K562 (cell line): ENCODE results near the gene BBLN. TPM values are rescaled to one million over a fixed set of nuclear protein-coding genes. Genes with fewer than 3 reads are reported as not detected.

ENCODE experiments used
- ATAC-seq: fragments of 200-7000 bp; cut with Tn5 transposase; 3 replicates; pipeline ENCODE4 v1.9.1; 2020; ENCODE audit warnings: moderate library complexity
- BruUV-seq: library from RNA; stranded (reverse); fragments of 400-500 nt; replicated peaks from 2 replicates; lab custom pipeline; 2021; lab: Mats Ljungman, UMichigan
- CTCF ChIA-PET: fragments of 300-600 bp; formaldehyde crosslinking; extraction: SDS; loops from one replicate; lab custom pipeline; 2021; ENCODE audit warnings: low intra/inter-chr PET ratio; lab: Yijun Ruan, JAX
- POLR2A ChIA-PET: fragments of 300-600, 350-650 bp; sonication (Branson Sonifier 250); formaldehyde crosslinking; extraction: SDS; loops from one replicate; lab custom pipeline; 2021; ENCODE audit warnings: antibody characterized with exemption, inconsistent platforms; lab: Yijun Ruan, JAX
- DNase-seq, 4 experiments: peaks; one replicate each; pipeline versions ENCODE4 v3.0.0 to v3.0.0-alpha.2; 2011 to 2018; ENCODE audit warnings: low spot score in 3 of 4, mixed read lengths in 3 of 4; ENCODE audit errors: extremely low read depth in 1 of 4
- FAIRE-seq: peaks from 2 replicates; lab custom pipeline; 2011; peaks lifted over from hg19 to GRCh38; lab: Jason Lieb, UNC
- H2AFZ ChIP-seq: 2 replicates; pipeline ENCODE4 v1.6.0; 2011; ENCODE audit warnings: low read depth, low read length, control low read depth, inconsistent platforms
- H3K27ac ChIP-seq: fragments of 200-600 bp; 3 replicates; pipeline ENCODE4 v1.8.0; 2011; ENCODE audit warnings: low read depth, mild to moderate bottlenecking, control low read depth, inconsistent platforms, low read length, moderate library complexity, mixed read lengths; ENCODE audit errors: extremely low read depth
- H3K27me3 ChIP-seq, 2 experiments: fragments of 300-600 bp in 1 of 2; 2 replicates in 1 of 2; 3 replicates in 1 of 2; pipeline versions ENCODE4 v1.6.0 to v1.8.0; 2011; ENCODE audit warnings: inconsistent platforms in 2 of 2, low read length in 2 of 2, mild to moderate bottlenecking in 1 of 2, mixed read lengths in 1 of 2, moderate library complexity in 1 of 2; ENCODE audit not compliant: control insufficient read depth in 2 of 2, insufficient read depth in 2 of 2
- H3K36me3 ChIP-seq: fragments of 300-600 bp; 3 replicates; pipeline ENCODE4 v1.8.0; 2011; ENCODE audit warnings: mild to moderate bottlenecking, low read length, inconsistent platforms; ENCODE audit not compliant: control insufficient read depth, insufficient read depth
- H3K4me1 ChIP-seq, 2 experiments: fragments of 200-600 bp in 1 of 2; replicated peaks in 1 of 2; 2 replicates in 1 of 2; 3 replicates in 1 of 2; pipeline versions ENCODE4 v1.5.1 to v1.8.0; 2011; ENCODE audit warnings: inconsistent platforms in 2 of 2, low read length in 2 of 2, mild to moderate bottlenecking in 1 of 2, mixed read lengths in 1 of 2, moderate library complexity in 1 of 2; ENCODE audit not compliant: control insufficient read depth in 2 of 2, insufficient read depth in 2 of 2
- H3K4me2 ChIP-seq: 2 replicates; pipeline ENCODE4 v1.6.1; 2011; ENCODE audit warnings: low read length, control low read depth, inconsistent platforms, mixed read lengths; ENCODE audit not compliant: insufficient read depth
- H3K4me3 ChIP-seq: fragments of 200-600 bp; sonication (generic), shearing (Covaris generic); 2 replicates; pipeline ENCODE4 v1.5.1; 2016; ENCODE audit warnings: control low read depth, inconsistent platforms
- H3K79me2 ChIP-seq: fragments of 200-600 bp; 3 replicates; pipeline ENCODE4 v1.8.0; 2011; ENCODE audit warnings: low read length, inconsistent platforms; ENCODE audit not compliant: control insufficient read depth, insufficient read depth
- H3K9ac ChIP-seq, 2 experiments: 2 replicates each; pipeline versions ENCODE4 v1.6.0 to v1.6.1; 2011; ENCODE audit warnings: low read depth in 2 of 2, low read length in 2 of 2, control low read depth in 1 of 2, inconsistent platforms in 1 of 2, mild to moderate bottlenecking in 1 of 2, mixed read lengths in 1 of 2; ENCODE audit not compliant: insufficient read depth in 1 of 2
- H3K9me1 ChIP-seq: one replicate; pipeline ENCODE4 v1.6.0; 2011; ENCODE audit warnings: inconsistent platforms, mild to moderate bottlenecking, low read length, moderate library complexity; ENCODE audit not compliant: control insufficient read depth, insufficient read depth
- H3K9me3 ChIP-seq: replicated peaks from 2 replicates; pipeline ENCODE4 v1.5.1; 2011; ENCODE audit warnings: low read depth, low read length, inconsistent platforms; ENCODE audit not compliant: control insufficient read depth, insufficient read depth
- H4K20me1 ChIP-seq: replicated peaks from 2 replicates; pipeline ENCODE4 v1.6.1; 2011; ENCODE audit warnings: low read length, inconsistent platforms, mixed read lengths; ENCODE audit not compliant: control insufficient read depth, insufficient read depth
- BCOR ChIP-seq: fragments of 450-650 bp; IDR thresholded peaks from 2 replicates; pipeline ENCODE4 v1.6.1; 2016
- GTF2B ChIP-seq: IDR thresholded peaks from 2 replicates; pipeline ENCODE4 v1.6.1; 2011; ENCODE audit not compliant: insufficient read length; ENCODE audit errors: extremely low read depth
- RBM39 ChIP-seq: fragments of 200-400 bp; formaldehyde crosslinking; optimal IDR thresholded peaks from 2 replicates; pipeline ENCODE3; 2018; ENCODE audit warnings: low read depth, low read length
- SFPQ ChIP-seq: fragments of 200-400 bp; formaldehyde crosslinking; IDR thresholded peaks from 2 replicates; pipeline ENCODE4 v1.6.1; 2017; ENCODE audit warnings: mild to moderate bottlenecking, low read depth, low read length, moderate library complexity
- SPI1 ChIP-seq: IDR thresholded peaks from 2 replicates; pipeline ENCODE4 v1.6.1; 2011; ENCODE audit warnings: low read depth, low read length, control low read depth, borderline replicate concordance
- SREBF1 ChIP-seq: fragments of 150-350 bp; IDR thresholded peaks from 2 replicates; pipeline ENCODE4 v1.6.1; 2014; ENCODE audit warnings: antibody characterized with exemption, low read depth, low read length, borderline replicate concordance
- ZSCAN29 ChIP-seq: fragments of 450-650 bp; IDR thresholded peaks from 2 replicates; pipeline ENCODE4 v1.6.1; 2017
- WGBS: fragments of 100-300 bp; shearing (Covaris generic); methylation state at CpG from one replicate; pipeline ENCODE4 v1.1.6; 2016; ENCODE audit warnings: low coverage, mixed read lengths; ENCODE audit not compliant: insufficient coverage; ENCODE audit errors: missing lambda C conversion rate; 5-methylcytosine and 5-hydroxymethylcytosine counted together
- in situ Hi-C: fragments of 300-500 bp; cut with MboI; formaldehyde crosslinking; loops from 4 replicates; pipeline ENCODE4 v1.15.0; 2018; ENCODE audit warnings: inconsistent platforms, mixed read lengths
- intact Hi-C: fragments of 100-400 bp; cut with micrococcal nuclease; formaldehyde crosslinking; loops from 2 replicates; pipeline ENCODE4 v1.14.2; 2022
- polyA plus RNA-seq, 8 experiments: library from polyadenylated mRNA; depleted of rRNA in 4 of 8; stranded (reverse) in 5 of 8; unstranded in 3 of 8; fragments of >200 nt; fragmentation: Nextera tagmentation in 2 of 8; fragmentation: Illumina TruSeq in 1 of 8; extraction: Ambion mirVana in 2 of 8; extraction: Trizol in 1 of 8; gene quantifications; 2 replicates each; pipeline versions ENCODE4 v1.2.1 to v1.2.3, GENCODE V29; 2011 to 2014; ENCODE audit warnings: inconsistent platforms in 1 of 8, missing spikeins in 1 of 8
- total RNA-seq, 7 experiments: library from RNA; depleted of rRNA in 6 of 7; stranded (reverse); fragments of >200 nt in 6 of 7; fragmentation: Illumina TruSeq in 2 of 7; extraction: Trizol in 2 of 7; gene quantifications; 2 replicates each; pipeline versions ENCODE4 v1.2.1 to v1.2.3, GENCODE V29; 2011 to 2021; ENCODE audit warnings: low replicate concordance in 1 of 7
- TF ChIP-seq, protein P1 (sequence below): sonication (generic); formaldehyde crosslinking; IDR thresholded peaks from 2 replicates; pipeline ENCODE4 v1.8.0; 2022; ENCODE audit warnings: mild to moderate bottlenecking, missing genetic modification reagents

Gene BBLN
- total and polyA plus RNA-seq, 9 of the 15 experiments (the other 6 are each of a cell fraction or from before 2014, with no cell fraction given) = 4.2 to 331 (median 87.1) TPM

DNA sequence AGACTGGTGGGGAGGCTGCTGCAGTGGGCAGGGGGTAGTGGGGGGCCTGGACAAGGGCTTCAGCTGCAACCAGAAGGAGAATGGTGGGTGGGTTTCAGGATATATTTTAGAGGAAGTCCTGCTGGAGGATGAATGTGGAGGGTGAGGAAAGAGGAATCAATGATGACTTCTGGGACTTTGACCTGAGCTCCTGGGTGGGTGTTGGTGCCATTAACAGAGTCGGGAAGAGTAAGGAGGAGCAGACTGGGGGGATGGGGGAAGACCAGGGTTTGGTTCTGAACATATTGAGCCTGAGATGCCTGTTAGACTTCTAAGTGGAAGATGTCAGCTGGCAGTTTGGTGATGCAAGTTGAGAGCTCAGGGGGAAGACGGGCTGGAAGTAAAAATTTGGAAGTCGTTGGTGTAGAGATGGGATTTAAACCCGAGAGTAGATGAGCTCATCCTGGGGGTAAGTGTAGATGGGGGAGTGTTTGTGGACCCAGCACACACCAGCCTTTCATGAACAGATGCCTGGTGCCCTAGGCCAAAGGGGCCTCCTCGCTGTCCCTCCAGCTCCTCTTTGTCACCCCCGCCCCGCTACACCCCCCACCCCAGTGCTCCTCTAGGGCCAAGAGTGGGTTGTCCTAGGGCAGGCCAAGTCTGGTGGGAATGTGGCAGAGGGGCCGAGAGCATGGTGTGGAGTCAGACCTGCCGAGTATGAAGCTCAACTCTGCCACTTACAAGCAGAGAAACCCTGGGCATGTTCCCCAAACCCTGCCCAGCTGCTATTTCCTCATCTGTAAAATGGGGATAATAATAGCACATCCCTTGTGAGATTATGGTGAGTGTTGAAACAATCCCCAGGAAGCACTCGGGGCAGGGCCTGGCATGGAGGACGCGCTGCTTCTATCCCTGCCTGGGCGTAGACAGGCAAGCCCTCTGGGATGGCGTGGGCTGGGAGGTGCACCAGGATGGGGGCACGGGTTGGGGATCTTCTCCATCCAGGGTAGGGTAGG lies 47.1 kb downstream of the BBLN start:
- 57% methylated on average over 15 of the region's 15 CpGs for WGBS
- Histone ChIP-seq H4K20me1 (peaks cover 3% of the 10 kb centered on the region), H3K9me3 (no peaks in the 10 kb centered on the region), H3K4me2 (no peak overlapping the region), H2AFZ (no peak overlapping the region), H3K79me2 (no peaks in the 10 kb centered on the region), H3K4me1 (peaks cover 21 to 50% of the 10 kb centered on the region in 2 experiments), H3K27ac (no peak overlapping the region), H3K9me1 (peaks cover 3% of the 10 kb centered on the region), H3K4me3 (no peak overlapping the region), H3K36me3 (0 out of 3 replicates have a peak, but pooled peaks cover 4% of the 10 kb centered on the region), H3K27me3 (no peaks in the 10 kb centered on the region), H3K9ac (peak overlapping the region in 1 of 2 experiments; percentile 52; a peak in 1 of 4 replicates)
- TF ChIP-seq SPI1 (0 out of 2 replicates have a peak, but pooled peaks have one; percentile 21), ZSCAN29 (no peak)
- CTCF ChIA-PET = no interaction called here
- BruUV-seq = no TSS peak
- intact Hi-C loops (loop anchor here (5.0 kb wide), 1 partner anchor 45 kb away; the partner anchor contains the start of gene BBLN), in situ Hi-C loops (no loop called here)
- POLR2A ChIA-PET = interaction anchor here (0.5 to 2.5 kb wide), 21 partner anchors 8 to 1514 kb away, joined by 3 to 33 read pairs (median 3); partner anchors contain the start of gene BBLN
- FAIRE-seq = no peak
- no peak for ATAC-seq
- no peak for DNase-seq

DNA sequence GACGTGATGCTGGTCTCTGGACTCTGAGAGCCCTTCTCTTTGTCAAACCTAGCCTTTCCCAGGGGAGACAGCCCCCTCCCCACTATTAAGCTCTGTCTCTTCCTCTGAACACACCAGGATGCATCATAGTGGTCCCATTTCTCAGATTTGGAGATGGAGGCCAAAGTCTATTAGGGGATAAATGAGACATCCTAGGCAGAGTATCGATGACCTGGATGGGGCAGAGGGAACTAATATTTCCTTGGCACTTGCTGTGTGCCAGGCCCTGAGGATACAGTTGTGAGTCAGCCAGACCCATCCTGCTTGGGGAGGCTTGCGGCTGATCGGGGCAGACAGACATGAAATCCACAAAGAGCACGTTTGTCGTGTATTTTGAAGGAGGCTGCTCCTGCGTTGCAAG lies 48.3 kb downstream of the BBLN start:
- in situ Hi-C loops = no loop called here
- Histone ChIP-seq H3K4me2 (no peak overlapping the region), H3K9me3 (no peaks in the 10 kb centered on the region), H3K4me3 (no peak overlapping the region), H2AFZ (no peak overlapping the region), H3K9ac (peak overlapping the region in 1 of 2 experiments; percentile 62; a peak in 1 of 4 replicates), H3K4me1 (peaks cover 16 to 43% of the 10 kb centered on the region in 2 experiments), H3K9me1 (peaks cover 3% of the 10 kb centered on the region), H3K36me3 (0 out of 3 replicates have a peak, but pooled peaks cover 4% of the 10 kb centered on the region), H3K27ac (no peak overlapping the region), H4K20me1 (peaks cover 3% of the 10 kb centered on the region; the same call in 1 of the 2 replicates), H3K79me2 (no peaks in the 10 kb centered on the region), H3K27me3 (no peaks in the 10 kb centered on the region)
- no peak for DNase-seq
- 66% methylated on average over 7 of the region's 7 CpGs for WGBS
- ChIA-PET POLR2A (interaction anchor here (0.6 to 2.5 kb wide), 9 partner anchors 10 to 1465 kb away, joined by 3 to 33 read pairs (median 3); no protein-coding TSS in a partner anchor), CTCF (no interaction called here)
- FAIRE-seq = no peak
- ATAC-seq = no peak
- BruUV-seq = no TSS peak
- intact Hi-C loops = loop anchor here (5.0 kb wide), 1 partner anchor 46 kb away; the partner anchor contains the start of gene BBLN
- TF ChIP-seq GTF2B = no peak
- TF ChIP-seq SREBF1 = no peak
- TF ChIP-seq SFPQ = no peak
- TF ChIP-seq RBM39 = no peak
- TF ChIP-seq, protein P1, sequence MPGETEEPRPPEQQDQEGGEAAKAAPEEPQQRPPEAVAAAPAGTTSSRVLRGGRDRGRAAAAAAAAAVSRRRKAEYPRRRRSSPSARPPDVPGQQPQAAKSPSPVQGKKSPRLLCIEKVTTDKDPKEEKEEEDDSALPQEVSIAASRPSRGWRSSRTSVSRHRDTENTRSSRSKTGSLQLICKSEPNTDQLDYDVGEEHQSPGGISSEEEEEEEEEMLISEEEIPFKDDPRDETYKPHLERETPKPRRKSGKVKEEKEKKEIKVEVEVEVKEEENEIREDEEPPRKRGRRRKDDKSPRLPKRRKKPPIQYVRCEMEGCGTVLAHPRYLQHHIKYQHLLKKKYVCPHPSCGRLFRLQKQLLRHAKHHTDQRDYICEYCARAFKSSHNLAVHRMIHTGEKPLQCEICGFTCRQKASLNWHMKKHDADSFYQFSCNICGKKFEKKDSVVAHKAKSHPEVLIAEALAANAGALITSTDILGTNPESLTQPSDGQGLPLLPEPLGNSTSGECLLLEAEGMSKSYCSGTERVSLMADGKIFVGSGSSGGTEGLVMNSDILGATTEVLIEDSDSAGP (CRISPR knock-in tag) = no peak
- TF ChIP-seq BCOR = peak; percentile 92
